Activated naive CD4-positive, alpha-beta T cell treated with Interleukin-2 at 50 U/mL for 16 hours (primary cell): ENCODE data around the gene NEK10.
"Not testable (repeated sequence)": the region's sequence is repeated elsewhere in the genome, so short reads cannot be mapped to it uniquely, and the experiment has no call there.

ENCODE experiments used
- DNase-seq: peaks from one replicate; pipeline ENCODE4 v3.0.0-alpha.2; 2020

Gene NEK10

GRCh38 chr3:27349832-27350231, 19.4 kb downstream of the NEK10 start:
- DNase-seq = no peak

GRCh38 chr3:27345959-27346865, 23.0 kb downstream of the NEK10 start:
- DNase-seq = no peak

GRCh38 chr3:27345493-27345892, 23.7 kb downstream of the NEK10 start:
- no peak for DNase-seq

- DNase-seq = no peak
Measured at GRCh38 chr3:27345045-27345444, 24.1 kb downstream of the NEK10 start.

- no peak for DNase-seq
Measured at GRCh38 chr3:27344192-27344591, 25.0 kb downstream of the NEK10 start.

GRCh38 chr3:27342267-27342666, 26.9 kb downstream of the NEK10 start:
- no peak for DNase-seq

- no peak for DNase-seq
Measured at GRCh38 chr3:27340534-27340933, 28.6 kb downstream of the NEK10 start.

- DNase-seq = no peak
Measured at GRCh38 chr3:27335571-27335970, 33.6 kb downstream of the NEK10 start.

- no peak for DNase-seq
Measured at GRCh38 chr3:27333843-27334242, 35.3 kb downstream of the NEK10 start.

GRCh38 chr3:27328982-27329762, 40.0 kb downstream of the NEK10 start:
- not testable (repeated sequence) for DNase-seq

GRCh38 chr3:27326629-27327545, 42.3 kb downstream of the NEK10 start:
- no peak for DNase-seq

- DNase-seq = no peak
Measured at GRCh38 chr3:27326202-27326601, 43.0 kb downstream of the NEK10 start.

GRCh38 chr3:27325419-27325818, 43.8 kb downstream of the NEK10 start:
- no peak for DNase-seq

- DNase-seq = no peak
Measured at GRCh38 chr3:27324686-27325085, 44.5 kb downstream of the NEK10 start.

GRCh38 chr3:27323087-27323570, 46.1 kb downstream of the NEK10 start:
- DNase-seq = no peak

GRCh38 chr3:27322634-27323033, 46.5 kb downstream of the NEK10 start:
- DNase-seq = no peak

GRCh38 chr3:27319847-27320526, 49.2 kb downstream of the NEK10 start:
- no peak for DNase-seq

- no peak for DNase-seq
Measured at GRCh38 chr3:27319304-27319703, 49.9 kb downstream of the NEK10 start.

GRCh38 chr3:27317096-27317495, 52.1 kb downstream of the NEK10 start:
- DNase-seq = no peak

GRCh38 chr3:27315003-27315402, 54.2 kb downstream of the NEK10 start:
- DNase-seq = no peak

GRCh38 chr3:27312044-27312668, 57.0 kb downstream of the NEK10 start:
- no peak for DNase-seq

GRCh38 chr3:27311400-27311799, 57.8 kb downstream of the NEK10 start:
- DNase-seq = no peak
